SKM-1 treated with dmso at 0.1 percent for 144 hours (cell line): ENCODE results near the gene MLIP.
"Not testable (repeated sequence)": the region's sequence is repeated elsewhere in the genome, so short reads cannot be mapped to it uniquely, and the experiment has no call there.

Experiments
- DNase-seq: peaks from one replicate; lab custom pipeline; 2025; ENCODE audit not compliant: unreplicated experiment; lab: John Stamatoyannopoulos, UW

Gene MLIP, protein sequence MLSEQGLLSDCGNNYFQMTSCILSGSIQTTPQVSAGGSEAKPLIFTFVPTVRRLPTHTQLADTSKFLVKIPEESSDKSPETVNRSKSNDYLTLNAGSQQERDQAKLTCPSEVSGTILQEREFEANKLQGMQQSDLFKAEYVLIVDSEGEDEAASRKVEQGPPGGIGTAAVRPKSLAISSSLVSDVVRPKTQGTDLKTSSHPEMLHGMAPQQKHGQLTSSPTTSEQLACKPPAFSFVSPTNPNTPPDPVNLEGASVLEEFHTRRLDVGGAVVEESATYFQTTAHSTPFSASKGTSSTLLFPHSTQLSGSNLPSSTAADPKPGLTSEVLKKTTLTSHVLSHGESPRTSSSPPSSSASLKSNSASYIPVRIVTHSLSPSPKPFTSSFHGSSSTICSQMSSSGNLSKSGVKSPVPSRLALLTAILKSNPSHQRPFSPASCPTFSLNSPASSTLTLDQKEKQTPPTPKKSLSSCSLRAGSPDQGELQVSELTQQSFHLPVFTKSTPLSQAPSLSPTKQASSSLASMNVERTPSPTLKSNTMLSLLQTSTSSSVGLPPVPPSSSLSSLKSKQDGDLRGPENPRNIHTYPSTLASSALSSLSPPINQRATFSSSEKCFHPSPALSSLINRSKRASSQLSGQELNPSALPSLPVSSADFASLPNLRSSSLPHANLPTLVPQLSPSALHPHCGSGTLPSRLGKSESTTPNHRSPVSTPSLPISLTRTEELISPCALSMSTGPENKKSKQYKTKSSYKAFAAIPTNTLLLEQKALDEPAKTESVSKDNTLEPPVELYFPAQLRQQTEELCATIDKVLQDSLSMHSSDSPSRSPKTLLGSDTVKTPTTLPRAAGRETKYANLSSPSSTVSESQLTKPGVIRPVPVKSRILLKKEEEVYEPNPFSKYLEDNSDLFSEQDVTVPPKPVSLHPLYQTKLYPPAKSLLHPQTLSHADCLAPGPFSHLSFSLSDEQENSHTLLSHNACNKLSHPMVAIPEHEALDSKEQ

DNA sequence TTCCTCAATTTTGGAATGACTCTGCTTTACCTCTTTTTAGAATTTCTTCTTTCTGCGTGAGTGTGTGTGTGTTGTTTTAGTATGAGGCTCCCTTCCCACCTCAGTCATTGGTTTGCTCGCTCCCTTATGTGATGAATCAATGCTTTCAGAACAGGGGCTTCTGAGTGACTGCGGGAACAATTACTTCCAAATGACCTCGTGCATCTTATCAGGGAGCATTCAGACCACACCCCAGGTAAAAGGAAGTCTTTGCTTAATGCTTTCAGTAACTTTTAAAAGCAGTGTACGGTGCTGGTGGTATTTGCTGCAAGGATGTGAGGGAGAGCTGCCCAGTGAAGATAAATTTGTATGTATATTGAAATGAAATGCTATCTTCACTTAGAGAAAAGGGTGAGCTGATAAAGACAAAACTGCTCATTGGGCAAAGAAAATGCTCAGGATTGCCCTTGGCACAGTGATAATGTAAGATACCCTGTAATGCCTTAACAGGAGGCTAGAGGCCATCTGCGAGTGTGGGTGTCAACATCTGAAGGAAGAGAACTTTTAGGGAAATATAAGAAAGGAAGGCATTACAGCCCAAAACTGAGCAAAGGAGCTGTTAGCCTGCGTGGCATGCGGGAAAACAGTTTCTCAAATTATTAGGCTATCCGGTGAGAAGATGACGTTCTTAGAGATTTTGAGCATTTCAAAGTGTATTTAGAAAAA, at the start of gene MLIP:
Gene MLIP (plus strand): TSS at position 103 of the 705 bp plus-strand sequence. CDS start 37 bp downstream, at position 140.
- no peak for DNase-seq

DNA sequence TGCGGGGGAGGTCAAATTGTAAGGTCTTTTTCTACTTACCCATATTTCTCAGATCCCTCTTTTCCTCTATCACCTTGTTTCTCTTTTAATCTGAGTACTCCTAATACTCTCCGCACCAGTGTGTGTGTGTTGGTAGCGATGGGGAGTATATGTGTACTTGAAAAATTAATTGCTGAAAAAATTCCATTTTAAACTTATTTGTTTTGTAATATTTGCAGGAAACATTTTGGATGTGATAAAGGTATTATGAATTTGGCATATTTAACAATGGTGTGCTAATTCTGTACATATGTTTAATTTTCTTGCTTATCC, 48.1 kb upstream of the MLIP start:
- no peak for DNase-seq

DNA sequence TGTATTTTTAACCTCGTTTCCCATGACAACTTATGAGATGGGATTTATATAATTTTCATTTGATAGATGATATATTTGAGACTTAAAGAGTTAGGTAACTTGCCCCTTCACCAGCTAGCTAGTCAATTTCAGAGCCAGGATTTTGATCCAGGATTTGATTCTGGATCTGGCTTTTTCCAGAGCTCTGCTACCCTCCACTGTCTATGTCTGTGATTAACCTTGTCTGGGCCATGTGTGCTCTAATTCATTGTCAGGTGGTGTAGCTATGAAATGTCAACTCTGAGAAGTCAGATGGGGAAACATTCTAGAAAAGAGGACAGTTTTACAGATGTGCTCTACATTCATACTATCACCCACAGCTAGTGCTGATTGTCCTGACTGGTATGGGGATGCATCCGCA, 42.5 kb upstream of the MLIP start:
- no peak for DNase-seq

- DNase-seq, result no peak
These were observed 41.2 kb upstream of the MLIP start for GRCh38 chr6:54070025-54070424.

GRCh38 chr6:54071821-54072340, 39.4 kb upstream of the MLIP start:
- DNase-seq, result no peak

- DNase-seq, result no peak
These were observed 38.5 kb upstream of the MLIP start for GRCh38 chr6:54072635-54073313.

DNA sequence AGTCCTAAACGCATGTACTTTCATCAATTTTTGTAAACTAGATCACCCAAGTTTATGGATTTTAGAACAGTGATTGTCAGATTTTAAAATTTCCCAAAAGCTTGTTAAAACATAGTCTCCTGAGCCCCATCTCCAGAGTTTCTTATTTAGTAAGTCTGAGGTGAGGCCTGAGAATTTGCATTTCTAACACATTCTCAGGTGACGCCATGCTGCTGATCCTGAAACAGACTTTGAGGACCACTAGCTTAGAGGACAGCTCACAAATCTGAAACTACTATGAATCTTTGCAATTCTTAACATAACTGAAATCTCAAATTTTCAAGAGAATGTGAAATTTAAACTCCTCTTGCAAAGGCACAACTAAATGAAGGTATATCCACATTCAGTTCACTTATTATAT, 37.8 kb upstream of the MLIP start:
- no peak for DNase-seq

DNA sequence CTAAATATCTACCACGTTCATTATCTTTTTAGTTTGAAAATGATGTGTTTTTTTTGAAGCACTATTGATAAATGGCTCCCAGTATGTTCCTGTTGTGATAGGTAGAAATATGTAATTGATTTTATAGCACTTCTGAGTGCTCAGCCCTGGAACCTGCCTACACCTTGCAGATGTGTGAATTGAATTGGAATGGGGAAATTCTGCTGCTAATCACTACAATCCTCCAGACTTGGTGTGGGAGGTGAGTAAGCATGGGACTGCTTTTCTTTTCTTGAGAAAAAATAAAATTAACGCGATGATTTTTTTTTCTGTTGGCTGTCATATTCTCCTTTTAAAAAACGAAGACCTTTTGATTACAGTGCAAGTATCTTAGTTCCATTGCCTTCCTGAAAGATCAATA, 37.1 kb upstream of the MLIP start:
- no peak for DNase-seq

DNA sequence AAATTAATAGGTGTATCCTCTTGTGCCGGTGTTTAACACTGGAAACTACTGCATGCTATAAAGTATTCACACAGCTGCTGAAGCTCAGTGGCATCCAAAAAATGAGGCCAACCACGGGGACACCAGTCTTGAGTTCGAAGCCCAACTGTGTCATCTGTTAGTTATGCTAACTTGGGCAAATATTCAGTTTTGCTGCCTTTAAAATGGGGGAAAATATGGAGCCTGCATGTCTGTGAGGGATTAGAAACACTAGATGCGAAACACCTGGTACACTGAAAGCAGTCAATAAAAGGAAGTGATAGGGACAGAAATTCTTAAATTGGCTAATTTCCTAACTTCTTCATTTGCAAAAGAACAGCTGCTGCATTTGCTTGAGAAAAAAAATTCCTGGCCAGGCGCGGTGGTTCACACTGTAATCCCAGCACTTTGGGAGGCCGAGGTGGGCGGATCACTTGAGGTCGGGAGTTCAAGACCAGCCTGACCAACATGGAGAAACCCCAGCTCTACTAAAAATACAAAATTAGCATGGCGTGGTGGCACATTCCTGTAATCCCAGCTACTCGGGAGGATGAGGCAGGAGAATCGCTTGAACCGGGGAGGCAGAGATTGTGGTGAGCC, 36.6 kb upstream of the MLIP start:
- DNase-seq, result peak; percentile 39

DNA sequence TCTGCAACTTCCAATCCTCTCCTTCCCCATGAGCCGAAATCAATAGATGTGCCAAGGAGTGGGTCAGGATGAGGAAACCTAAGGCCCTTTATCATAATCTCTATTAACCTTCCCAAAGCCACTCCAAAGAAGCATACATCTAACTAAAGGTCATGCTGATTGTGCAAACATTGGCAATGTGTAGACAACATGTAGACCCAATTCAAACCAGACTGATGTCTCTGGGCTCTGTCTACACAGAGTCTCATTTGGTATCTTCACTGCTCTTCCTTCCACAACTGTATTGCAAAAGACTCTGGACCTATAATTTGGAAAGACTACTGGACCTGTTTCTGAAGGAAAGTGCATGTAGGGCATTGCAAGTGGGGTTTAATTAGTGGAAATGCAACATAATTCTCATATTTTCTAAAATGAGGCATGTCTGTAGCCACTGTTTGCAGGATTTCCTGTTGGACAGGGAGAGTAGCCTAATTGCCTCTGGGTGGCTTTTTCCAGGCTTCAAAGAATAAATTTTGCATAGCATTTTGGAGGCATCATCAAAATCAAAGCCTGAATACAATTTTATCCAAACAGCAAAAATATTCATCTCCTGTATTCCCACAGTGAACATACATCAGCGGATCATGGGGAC, 35.0 kb upstream of the MLIP start:
- DNase-seq, result no peak

- DNase-seq, result not testable (repeated sequence)
These were observed 29.7 kb upstream of the MLIP start for GRCh38 chr6:54081499-54081898.

GRCh38 chr6:54083287-54083686, 28.0 kb upstream of the MLIP start:
- no peak for DNase-seq

DNA sequence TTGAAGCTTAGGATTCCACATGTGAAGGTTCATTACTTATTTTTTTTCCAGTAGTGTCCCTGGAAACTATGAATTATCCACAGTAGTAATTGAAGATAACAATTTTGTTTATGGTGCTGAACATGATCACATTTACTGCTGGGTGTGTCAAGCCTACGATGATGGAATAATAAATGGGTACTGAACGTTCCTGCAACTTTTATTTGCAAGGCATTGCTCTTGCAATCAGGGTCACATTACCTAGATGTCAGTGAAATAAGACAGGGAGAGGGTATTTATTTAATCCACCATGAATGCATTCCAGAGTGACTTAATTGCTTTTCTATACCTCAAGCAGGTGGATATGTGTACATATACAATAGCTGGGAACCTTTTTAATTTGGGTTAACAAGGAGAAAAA, 27.0 kb upstream of the MLIP start:
- no peak for DNase-seq

- DNase-seq, result no peak
These were observed 26.2 kb upstream of the MLIP start for GRCh38 chr6:54085047-54085446.

- no peak for DNase-seq
These were observed 25.7 kb upstream of the MLIP start for GRCh38 chr6:54085541-54085940.

DNA sequence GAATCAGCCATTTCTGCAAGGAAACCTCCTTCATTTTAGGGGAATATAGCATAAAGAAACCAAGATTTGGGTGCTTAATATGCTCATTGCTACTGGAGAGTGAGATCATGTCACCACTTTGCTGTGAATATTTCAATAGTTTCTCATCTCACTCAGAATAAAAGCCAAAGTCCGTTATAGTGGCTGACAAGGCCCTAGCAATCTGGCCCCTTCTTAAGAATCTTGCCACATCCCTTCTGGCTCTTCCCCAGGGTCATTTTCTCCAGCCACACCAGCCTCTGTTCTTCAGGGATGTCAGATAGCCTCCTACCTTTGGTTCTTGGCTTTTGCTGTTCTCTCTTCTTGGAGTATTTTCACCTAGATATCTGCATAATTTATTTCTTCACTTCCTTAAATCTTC, 24.8 kb upstream of the MLIP start:
- DNase-seq, result no peak

DNA sequence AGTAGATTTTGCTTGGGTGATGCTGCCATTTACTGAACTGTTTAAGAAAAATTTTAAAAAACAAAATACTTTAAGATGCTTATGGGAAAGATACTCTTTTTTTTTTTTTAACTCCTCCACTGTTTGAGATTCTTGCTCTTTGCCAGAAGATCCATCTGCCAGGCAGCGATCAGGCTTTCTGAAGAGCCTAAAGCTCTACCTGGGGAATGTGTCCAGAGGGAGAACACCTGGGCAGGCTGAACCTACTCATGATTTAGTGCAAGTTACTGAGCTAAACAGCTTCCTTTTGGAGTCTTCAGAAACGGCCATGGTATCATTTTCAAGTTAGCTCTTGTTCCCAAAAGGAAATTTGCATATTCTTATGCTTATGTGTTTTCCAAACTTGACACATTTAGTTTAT, 23.5 kb upstream of the MLIP start:
- no peak for DNase-seq

GRCh38 chr6:54093326-54093948, 17.8 kb upstream of the MLIP start:
- no peak for DNase-seq

GRCh38 chr6:54094293-54094692, 16.9 kb upstream of the MLIP start:
- DNase-seq, result no peak
